Stomach (tissue), 9 donors: ENCODE measurements around the gene PLEKHA6. TPM values are rescaled to one million over a fixed set of nuclear protein-coding genes. Genes with fewer than 3 reads are reported as not detected.

Source experiments
- DNase-seq, 2 donors: peaks; one replicate each; pipeline versions ENCODE4 v3.0.0 to v3.0.0-alpha.2; 2013 to 2019
- H3K27ac ChIP-seq, 5 donors: fragments of 200-600 bp in 4 of 5; sonication (generic) in 4 of 5; one replicate each; pipeline ENCODE4 v1.5.1; 2013 to 2019; ENCODE audit warnings: mild to moderate bottlenecking in 1 of 5, moderate library complexity in 1 of 5
- H3K27me3 ChIP-seq, 3 donors: fragments of 200-600 bp; sonication (generic); one replicate each; pipeline ENCODE4 v1.5.1; 2017 to 2019; ENCODE audit warnings: mixed run types in 1 of 3
- H3K36me3 ChIP-seq, 4 donors: fragments of 200-600 bp; sonication (generic); 1 replicate in 3 of 4; 2 replicates in 1 of 4; pipeline ENCODE4 v1.5.1; 2016 to 2019
- H3K4me1 ChIP-seq, 4 donors: fragments of 200-600 bp; sonication (generic); one replicate each; pipeline ENCODE4 v1.5.1; 2016 to 2019
- H3K4me3 ChIP-seq, 4 donors: fragments of 200-600 bp; sonication (generic) in 3 of 4; one replicate each; pipeline ENCODE4 v1.5.1; 2016 to 2019; ENCODE audit warnings: mild to moderate bottlenecking in 1 of 4
- H3K9me3 ChIP-seq, 4 donors: fragments of 200-600 bp; sonication (generic); one replicate each; pipeline ENCODE4 v1.5.1; 2016 to 2019
- CTCF ChIP-seq, 7 experiments: fragments of 450-650 bp in 4 of 7; fragments of 200-600 bp in 3 of 7; sonication (generic) in 3 of 7; IDR thresholded peaks; one replicate each; pipeline ENCODE4 v1.5.1; 2016 to 2019; ENCODE audit warnings: antibody characterized with exemption in 7 of 7, control low read depth in 2 of 7, mild to moderate bottlenecking in 1 of 7
- EP300 ChIP-seq: sonication (generic); formaldehyde crosslinking; IDR thresholded peaks from one replicate; pipeline ENCODE4 v1.6.1; 2017; ENCODE audit warnings: antibody characterized with exemption
- POLR2A ChIP-seq, 4 donors: fragments of 450-650 bp; IDR thresholded peaks; one replicate each; pipeline ENCODE4 v1.6.1; 2016; ENCODE audit warnings: antibody characterized with exemption in 4 of 4, control low read depth in 2 of 4, mild to moderate bottlenecking in 1 of 4, moderate library complexity in 1 of 4
- POLR2AphosphoS5 ChIP-seq, 3 donors: sonication (generic); formaldehyde crosslinking; IDR thresholded peaks; one replicate each; pipeline ENCODE4 v1.6.1; 2016; ENCODE audit warnings: antibody characterized with exemption in 3 of 3
- WGBS, 5 donors: extraction: QIAGEN DNeasy Blood & Tissue Kit in 3 of 5; methylation state at CpG; one replicate each; pipeline versions ENCODE4 v1.1.5 to v1.1.7; 2013 to 2018; 5-methylcytosine and 5-hydroxymethylcytosine counted together
- intact Hi-C: fragments of 100-400 bp; cut with DNase I; formaldehyde crosslinking; loops from one replicate; pipeline ENCODE4 v1.15.1; 2023; ENCODE audit warnings: low total_unique reads
- polyA plus RNA-seq, 3 donors: library from polyadenylated mRNA; stranded (reverse); fragments of 200-250 nt; gene quantifications; one replicate each; pipeline ENCODE4 v1.2.3, GENCODE V29; 2013
- total RNA-seq, 5 donors: library from RNA; depleted of rRNA; stranded (reverse); fragments of >200 nt; gene quantifications; one replicate each; pipeline versions ENCODE4 v1.1.0 to v1.2.3, GENCODE V29; 2014 to 2016
- donor health status: healthy with polysubstance abuse.
- donor health status: Bipolar disorder and iron deficiency.
- donor health status: healthy.

PLEKHA6 gene
- total and polyA plus RNA-seq, 8 donors = 6.4 to 97.9 (median 34.8) TPM

GRCh38 chr1:204319462-204319861 lies 40.3 kb downstream of the PLEKHA6 start:
- H3K9me3 ChIP-seq = no peaks in the 10 kb centered on the region
- peaks cover 18 to 65% (median 41%) of the 10 kb centered on the region in 4 donors for H3K4me1 ChIP-seq
- no peaks in the 10 kb centered on the region for H3K27me3 ChIP-seq
- H3K36me3 ChIP-seq = no peaks in the 10 kb centered on the region
- 60 to 79% (median 61%) methylated on average over 6 of the region's 6 CpGs for WGBS, 5 donors
- H3K27ac ChIP-seq = peak overlapping the region; percentile 25 to 77 (median 65)
- H3K4me3 ChIP-seq = no peak overlapping the region
- TF ChIP-seq POLR2AphosphoS5 (IDR thresholded peaks at IDR 0.05) (peak in 2 of 3 donors; percentile 70 to 87), CTCF (IDR thresholded peaks at IDR 0.05) (no peak), POLR2A (IDR thresholded peaks at IDR 0.05) (no peak)
- peak; percentile 39 to 68 for DNase-seq
- intact Hi-C loops = no loop called here

DNA sequence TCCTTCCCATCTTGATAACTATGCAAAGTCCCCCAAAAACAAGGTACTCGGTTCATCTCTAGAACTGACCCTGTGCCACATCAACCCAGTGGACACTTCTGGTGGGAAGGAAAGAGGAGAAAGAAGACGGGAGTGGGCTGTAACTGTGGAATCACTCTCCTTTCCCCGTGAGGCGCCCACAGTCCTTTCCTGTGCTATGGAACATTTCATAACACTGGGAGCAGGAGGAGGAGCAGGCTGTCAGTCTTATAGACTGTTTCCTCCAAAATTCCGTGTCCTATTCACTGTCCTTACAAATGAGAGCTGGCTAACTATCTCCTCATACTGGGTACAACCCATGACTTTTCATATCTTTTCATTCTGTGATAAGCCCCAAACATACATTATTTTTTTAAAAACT lies 40.7 kb downstream of the PLEKHA6 start:
- Histone ChIP-seq H3K27ac (peak overlapping the region; percentile 63 to 77 (median 65)), H3K27me3 (no peaks in the 10 kb centered on the region), H3K4me1 (peaks cover 18 to 66% (median 45%) of the 10 kb centered on the region in 4 donors), H3K4me3 (no peak overlapping the region), H3K9me3 (no peaks in the 10 kb centered on the region), H3K36me3 (no peaks in the 10 kb centered on the region)
- no peak for DNase-seq
- TF ChIP-seq POLR2AphosphoS5 (IDR thresholded peaks at IDR 0.05) (no peak), EP300 (no peak), POLR2A (IDR thresholded peaks at IDR 0.05) (no peak), CTCF (IDR thresholded peaks at IDR 0.05) (no peak)
- intact Hi-C loops = no loop called here
- WGBS, 5 donors = 66 to 80% (median 79%) methylated on average over 5 of the region's 5 CpGs

DNA sequence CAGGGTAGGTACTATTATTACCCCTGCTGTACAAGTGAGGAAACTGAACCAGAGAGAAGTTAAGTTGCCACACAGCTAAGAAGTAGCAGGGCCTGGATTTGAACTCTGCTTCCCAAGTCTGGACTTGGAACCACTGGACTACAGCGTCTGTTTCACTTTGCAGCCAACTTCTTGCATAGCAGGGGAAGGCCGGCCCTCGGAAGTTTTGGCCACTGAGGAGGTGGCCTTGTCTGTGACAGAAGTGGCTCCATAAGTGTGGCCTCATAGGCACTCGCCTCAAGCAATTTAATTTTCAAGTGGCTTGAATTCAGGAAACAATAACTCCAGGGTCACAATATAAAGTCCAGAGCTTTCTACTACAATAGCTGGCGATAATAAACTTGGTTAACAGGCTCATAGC lies 41.4 kb downstream of the PLEKHA6 start:
- Histone ChIP-seq H3K4me1 (peaks cover 18 to 68% (median 50%) of the 10 kb centered on the region in 4 donors), H3K36me3 (no peaks in the 10 kb centered on the region), H3K27me3 (no peaks in the 10 kb centered on the region), H3K9me3 (no peaks in the 10 kb centered on the region), H3K4me3 (no peak overlapping the region), H3K27ac (peak overlapping the region in 3 of 5 donors; percentile 63 to 77 (median 73))
- TF ChIP-seq POLR2AphosphoS5 (IDR thresholded peaks at IDR 0.05) (no peak), CTCF (IDR thresholded peaks at IDR 0.05) (no peak), POLR2A (IDR thresholded peaks at IDR 0.05) (no peak), EP300 (no peak)
- WGBS, 5 donors = 69 to 83% (median 80%) methylated on average over 5 of the region's 5 CpGs
- intact Hi-C loops = no loop called here
- DNase-seq = no peak

DNA sequence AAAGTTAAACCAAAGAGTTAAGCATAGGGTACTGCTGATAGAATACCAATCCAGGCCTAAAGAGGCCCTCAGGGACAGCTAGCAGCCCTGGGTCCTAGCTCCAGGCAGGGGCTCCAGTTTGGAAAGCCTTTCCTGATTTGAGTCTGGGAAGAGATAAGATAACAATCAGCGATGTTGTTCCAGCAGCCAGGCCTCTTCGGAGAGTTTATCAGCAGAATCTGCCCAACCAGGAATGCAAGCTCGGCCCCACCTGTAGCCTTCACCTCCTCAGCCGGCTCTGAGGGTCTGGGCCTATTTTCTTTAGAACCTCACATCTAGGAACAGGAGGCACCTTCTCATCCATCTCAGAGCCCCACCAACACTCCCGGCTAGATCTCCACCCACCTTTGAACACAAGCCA lies 42.6 kb downstream of the PLEKHA6 start:
- TF ChIP-seq POLR2AphosphoS5 (IDR thresholded peaks at IDR 0.05) (no peak), CTCF (IDR thresholded peaks at IDR 0.05) (no peak), POLR2A (IDR thresholded peaks at IDR 0.05) (no peak), EP300 (no peak)
- intact Hi-C loops = no loop called here
- H3K27me3 ChIP-seq = no peaks in the 10 kb centered on the region
- 26 to 66% (median 50%) methylated on average over 5 of the region's 5 CpGs for WGBS, 5 donors
- peak overlapping the region in 1 of 5 donors; percentile 9 for H3K27ac ChIP-seq
- H3K36me3 ChIP-seq = no peaks in the 10 kb centered on the region
- no peak overlapping the region for H3K4me3 ChIP-seq
- H3K4me1 ChIP-seq = peaks cover 18 to 65% (median 54%) of the 10 kb centered on the region in 4 donors
- DNase-seq = no peak
- H3K9me3 ChIP-seq = no peaks in the 10 kb centered on the region
